ENCODE data around the gene PIGH. TPM values are rescaled to one million over a fixed set of nuclear protein-coding genes. Genes with fewer than 3 reads are reported as not detected.
"Not testable (repeated sequence)": the region's sequence is repeated elsewhere in the genome, so short reads cannot be mapped to it uniquely, and the experiment has no call there.

Gene PIGH
- total RNA-seq, 1 donor from 2014 or later = 24.2 TPM

DNA sequence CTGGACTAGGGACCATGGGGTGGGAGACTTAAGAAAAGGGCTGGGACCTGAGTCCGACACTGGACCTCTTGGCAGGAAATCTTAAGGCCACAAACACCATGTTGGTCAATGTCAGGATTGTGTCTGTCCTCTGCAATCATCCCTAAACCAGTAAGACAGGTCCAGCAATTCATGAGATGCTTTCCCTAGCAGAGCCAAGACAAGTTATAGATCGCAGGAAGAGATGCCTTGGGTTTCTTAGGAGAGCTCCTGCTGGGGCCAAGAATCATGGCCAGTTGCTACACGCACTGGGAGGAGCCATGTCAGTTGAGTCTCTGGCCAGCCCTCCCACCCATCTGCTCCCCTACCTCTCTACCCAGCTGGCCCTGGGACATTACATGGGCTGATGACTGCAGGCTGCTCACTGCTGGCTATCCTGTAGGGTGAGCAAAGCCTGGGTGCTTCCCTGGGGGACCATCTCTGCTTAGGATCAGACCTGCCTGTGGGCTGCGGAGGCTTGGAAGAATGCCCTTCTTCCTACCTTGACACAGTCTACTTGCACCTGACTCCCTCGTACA is 52.8 kb downstream of the PIGH start:
- DNase-seq (no peak), ATAC-seq (no peak)
- Histone ChIP-seq H3K4me3 (no peak overlapping the region), H3K36me3 (no peaks in the 10 kb centered on the region), H3K27me3 (no peaks in the 10 kb centered on the region), H3K27ac (no peak overlapping the region), H3K9me3 (no peaks in the 10 kb centered on the region), H3K4me1 (no peaks in the 10 kb centered on the region)
- intact Hi-C loops (cut with DNase I) = no loop called here
- TF ChIP-seq, protein P1, sequence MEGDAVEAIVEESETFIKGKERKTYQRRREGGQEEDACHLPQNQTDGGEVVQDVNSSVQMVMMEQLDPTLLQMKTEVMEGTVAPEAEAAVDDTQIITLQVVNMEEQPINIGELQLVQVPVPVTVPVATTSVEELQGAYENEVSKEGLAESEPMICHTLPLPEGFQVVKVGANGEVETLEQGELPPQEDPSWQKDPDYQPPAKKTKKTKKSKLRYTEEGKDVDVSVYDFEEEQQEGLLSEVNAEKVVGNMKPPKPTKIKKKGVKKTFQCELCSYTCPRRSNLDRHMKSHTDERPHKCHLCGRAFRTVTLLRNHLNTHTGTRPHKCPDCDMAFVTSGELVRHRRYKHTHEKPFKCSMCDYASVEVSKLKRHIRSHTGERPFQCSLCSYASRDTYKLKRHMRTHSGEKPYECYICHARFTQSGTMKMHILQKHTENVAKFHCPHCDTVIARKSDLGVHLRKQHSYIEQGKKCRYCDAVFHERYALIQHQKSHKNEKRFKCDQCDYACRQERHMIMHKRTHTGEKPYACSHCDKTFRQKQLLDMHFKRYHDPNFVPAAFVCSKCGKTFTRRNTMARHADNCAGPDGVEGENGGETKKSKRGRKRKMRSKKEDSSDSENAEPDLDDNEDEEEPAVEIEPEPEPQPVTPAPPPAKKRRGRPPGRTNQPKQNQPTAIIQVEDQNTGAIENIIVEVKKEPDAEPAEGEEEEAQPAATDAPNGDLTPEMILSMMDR (IDR thresholded peaks at IDR 0.05) = no peak

DNA sequence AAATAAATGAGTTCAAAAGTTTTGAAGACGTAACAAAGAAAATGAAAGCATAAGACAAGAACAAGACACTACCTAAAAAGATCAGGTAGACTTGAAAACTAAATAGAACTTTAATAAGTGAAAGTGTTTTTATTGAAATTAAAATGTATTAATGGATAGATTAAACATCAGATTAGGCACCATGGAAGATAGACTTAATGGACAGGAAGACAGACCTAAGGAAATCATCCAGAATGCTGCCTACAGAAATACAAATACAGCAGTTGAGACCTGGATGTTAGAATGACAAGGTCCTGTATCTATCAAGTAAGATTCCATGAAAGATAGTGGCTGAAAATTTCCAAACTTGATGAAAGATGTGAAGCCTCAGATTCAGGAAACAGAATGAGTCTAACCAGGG is 55.5 kb downstream of the PIGH start:
- peaks cover 7% of the 10 kb centered on the region for H3K27me3 ChIP-seq
- ATAC-seq (no peak), DNase-seq (no peak)
- TF ChIP-seq, protein P1 (IDR thresholded peaks at IDR 0.05) = no peak
- no peak overlapping the region for H3K27ac ChIP-seq
- H3K4me1 ChIP-seq = no peaks in the 10 kb centered on the region
- no peak overlapping the region for H3K4me3 ChIP-seq
- no peaks in the 10 kb centered on the region for H3K36me3 ChIP-seq
- intact Hi-C loops (cut with DNase I) = no loop called here
- H3K9me3 ChIP-seq = no peaks in the 10 kb centered on the region

DNA sequence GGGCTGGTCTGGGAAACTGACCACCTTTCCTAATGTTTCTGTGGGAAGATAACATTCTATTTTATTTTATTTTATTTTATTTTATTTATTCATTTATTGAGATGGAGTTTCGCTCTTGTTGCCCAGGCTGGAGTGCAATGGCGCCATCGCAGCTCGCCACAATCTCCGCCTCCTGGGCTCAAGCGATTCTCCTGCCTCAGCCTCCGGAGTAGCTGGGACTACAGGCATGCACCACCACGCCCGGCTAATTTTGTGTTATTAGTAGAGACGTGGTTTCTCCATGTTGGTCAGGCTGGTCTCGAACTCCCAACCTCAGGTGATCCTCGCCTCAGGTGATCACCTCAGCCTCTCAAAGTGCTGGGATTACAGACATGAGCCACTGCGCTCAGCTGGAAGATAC is 57.4 kb downstream of the PIGH start:
- intact Hi-C loops (cut with DNase I) = not testable (repeated sequence)

DNA sequence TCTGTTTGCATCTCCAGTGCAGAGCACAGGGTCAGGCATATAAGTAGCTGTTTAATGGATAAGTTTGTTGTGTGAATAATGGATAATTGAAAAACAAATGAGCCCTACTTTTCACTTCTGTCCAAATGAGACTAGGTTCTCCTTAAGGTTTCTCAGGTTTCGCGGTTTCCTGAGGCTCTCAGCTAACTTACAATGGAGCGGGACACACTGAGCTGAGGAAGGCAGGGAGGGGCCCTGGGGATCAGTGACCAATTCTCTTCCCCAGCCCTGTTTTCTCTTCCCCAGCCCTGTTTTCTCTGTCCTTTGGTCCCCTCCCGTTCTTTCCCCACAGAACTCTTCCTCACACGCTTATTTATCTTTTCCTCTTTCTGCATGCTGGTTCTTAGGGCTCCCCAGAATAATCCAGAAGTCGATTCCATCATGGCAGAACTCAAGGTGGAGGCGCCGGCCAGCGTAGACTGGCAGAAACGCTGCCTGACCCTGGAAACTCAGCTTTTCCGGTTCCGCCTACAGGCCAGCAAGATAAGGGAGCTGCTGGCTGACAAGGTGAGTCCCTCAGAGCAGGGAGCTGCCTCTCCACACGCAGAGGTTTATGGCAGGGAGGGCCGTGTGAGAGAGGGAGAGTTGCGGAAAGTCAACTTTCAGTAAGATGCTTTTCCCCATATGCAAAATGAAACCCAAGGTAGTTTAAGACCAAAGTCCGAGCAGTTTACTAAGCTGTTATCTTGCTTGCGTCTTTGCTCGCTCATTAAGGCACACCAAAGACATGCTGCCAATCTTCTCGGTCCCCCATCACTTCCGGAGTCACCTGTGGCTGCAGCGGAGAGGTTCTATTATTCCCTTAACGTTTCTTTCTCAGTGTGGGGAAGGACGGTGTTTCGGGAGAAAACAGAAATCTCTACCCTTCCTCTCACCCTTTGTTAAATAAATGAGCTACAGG is 58.4 kb downstream of the PIGH start:
- intact Hi-C loops (cut with DNase I) = no loop called here
- H3K27ac ChIP-seq = no peak overlapping the region
- no peak for ATAC-seq
- no peaks in the 10 kb centered on the region for H3K9me3 ChIP-seq
- no peak overlapping the region for H3K4me3 ChIP-seq
- TF ChIP-seq, protein P1 (IDR thresholded peaks at IDR 0.05) = no peak
- no peaks in the 10 kb centered on the region for H3K4me1 ChIP-seq
- DNase-seq = peak; percentile 23
- H3K36me3 ChIP-seq = no peaks in the 10 kb centered on the region
- H3K27me3 ChIP-seq = peaks cover 8% of the 10 kb centered on the region

More for the DNA sequence above, 57.4 kb downstream of the PIGH start:
- H3K27ac ChIP-seq, H3K36me3 ChIP-seq, ATAC-seq, H3K27me3 ChIP-seq, H3K4me1 ChIP-seq, DNase-seq, H3K4me3 ChIP-seq, H3K9me3 ChIP-seq: not testable (repeated sequence)

Other genes starting within 250 kb of the PIGH start
- 67.8 TPM for gene ATP6V1D, start 240.5 kb downstream of the PIGH start, total RNA-seq
- gene EIF2S1, start 239.9 kb downstream of the PIGH start, total RNA-seq = 80.1 TPM
- 2.5 TPM for gene PLEK2, start 188.1 kb downstream of the PIGH start, total RNA-seq
- 5.4 TPM for gene TMEM229B, start 111.5 kb downstream of the PIGH start, total RNA-seq
- gene PLEKHH1, start 67.0 kb downstream of the PIGH start, total RNA-seq = 2.3 TPM
- 2.0 TPM for gene ARG2, start 19.7 kb upstream of the PIGH start, total RNA-seq
- 122 TPM for gene VTI1B, start 74.4 kb upstream of the PIGH start, total RNA-seq
- 58.4 TPM for gene RDH11, start 95.5 kb upstream of the PIGH start, total RNA-seq
- 0.20 TPM for gene RDH12, start 101.6 kb upstream of the PIGH start, total RNA-seq
- 42.9 TPM for gene ZFYVE26, start 216.3 kb upstream of the PIGH start, total RNA-seq
- gene RAD51B, start 219.5 kb upstream of the PIGH start, total RNA-seq = 11.5 TPM